H1 (cell line): ENCODE data around the gene LRCH1. TPM values are rescaled to one million over a fixed set of nuclear protein-coding genes. Genes with fewer than 3 reads are reported as not detected.

Source experiments
- CTCF ChIA-PET: fragments of 300-600 bp; sonication (Branson Sonifier 250); formaldehyde crosslinking; loops from one replicate; lab custom pipeline; 2021; ENCODE audit not compliant: partially characterized antibody; lab: Charles Lee
- POLR2A ChIA-PET: fragments of 300-600 bp; sonication (Branson Sonifier 250); formaldehyde crosslinking; loops from one replicate; lab custom pipeline; 2021; ENCODE audit warnings: inconsistent platforms; ENCODE audit not compliant: partially characterized antibody; lab: Charles Lee
- DNase-seq, 2 experiments: peaks; one replicate each; pipeline versions ENCODE4 v3.0.0 to v3.0.0-alpha.2; 2010 to 2022; ENCODE audit warnings: low spot score in 2 of 2, low read depth in 1 of 2, mixed read lengths in 1 of 2
- FAIRE-seq: peaks from 2 replicates; lab custom pipeline; 2011; peaks lifted over from hg19 to GRCh38; lab: Jason Lieb, UNC
- H2AFZ ChIP-seq: 2 replicates; pipeline ENCODE4 v1.8.1; 2012; ENCODE audit warnings: low read length, inconsistent platforms
- H2AK5ac ChIP-seq: 2 replicates; pipeline ENCODE4 v1.6.1; 2013; ENCODE audit warnings: low read depth, low read length
- H2BK120ac ChIP-seq: replicated peaks from 2 replicates; pipeline ENCODE3; 2013; ENCODE audit warnings: low read depth, low read length, inconsistent platforms
- H2BK12ac ChIP-seq: 2 replicates; pipeline ENCODE4 v1.6.1; 2013; ENCODE audit warnings: low read depth, low read length
- H2BK15ac ChIP-seq: 2 replicates; pipeline ENCODE4 v1.6.1; 2013; ENCODE audit warnings: low read length
- H2BK20ac ChIP-seq: 2 replicates; pipeline ENCODE4 v1.6.1; 2013; ENCODE audit warnings: low read length
- H2BK5ac ChIP-seq: 2 replicates; pipeline ENCODE4 v1.6.1; 2013; ENCODE audit warnings: low read depth, low read length
- H3K14ac ChIP-seq: 2 replicates; pipeline ENCODE4 v1.6.1; 2013; ENCODE audit warnings: inconsistent platforms; ENCODE audit not compliant: insufficient read length
- H3K18ac ChIP-seq: 2 replicates; pipeline ENCODE4 v1.6.1; 2013; ENCODE audit warnings: low read length; ENCODE audit errors: extremely low read depth
- H3K23ac ChIP-seq: 2 replicates; pipeline ENCODE4 v1.6.1; 2013; ENCODE audit warnings: inconsistent platforms; ENCODE audit not compliant: insufficient read length
- H3K23me2 ChIP-seq: 2 replicates; pipeline ENCODE4 v1.6.1; 2013; ENCODE audit warnings: low read depth, low read length
- H3K27ac ChIP-seq: 2 replicates; pipeline ENCODE4 v1.6.1; 2011; ENCODE audit warnings: low read depth, low read length, inconsistent platforms
- H3K27me3 ChIP-seq, 4 experiments: replicated peaks in 1 of 4; 1 replicate in 1 of 4; 2 replicates in 3 of 4; pipeline versions ENCODE4 v1.6.1 to v1.8.1; 2011 to 2013; ENCODE audit warnings: low read length in 3 of 4, mild to moderate bottlenecking in 3 of 4, inconsistent platforms in 2 of 4, mixed read lengths in 2 of 4, moderate library complexity in 1 of 4; ENCODE audit not compliant: control insufficient read depth in 3 of 4, insufficient read depth in 3 of 4; ENCODE audit errors: extremely low read depth in 1 of 4
- H3K36me3 ChIP-seq, 4 experiments: 2 replicates each; pipeline versions ENCODE4 v1.6.1 to v1.8.1; 2011 to 2013; ENCODE audit warnings: mild to moderate bottlenecking in 4 of 4, low read length in 3 of 4, moderate library complexity in 2 of 4, control low read depth in 1 of 4, inconsistent platforms in 1 of 4; ENCODE audit not compliant: insufficient read depth in 4 of 4, control insufficient read depth in 2 of 4
- H3K4ac ChIP-seq: replicated peaks from 2 replicates; pipeline ENCODE3; 2013; ENCODE audit warnings: low read length, low read depth, mixed read lengths, inconsistent platforms; ENCODE audit not compliant: insufficient read length
- H3K4me1 ChIP-seq, 4 experiments: replicated peaks in 1 of 4; 1 replicate in 1 of 4; 2 replicates in 3 of 4; pipeline versions ENCODE4 v1.6.1 to v1.8.1; 2011 to 2013; ENCODE audit warnings: low read length in 3 of 4, inconsistent platforms in 2 of 4, mixed read lengths in 1 of 4; ENCODE audit not compliant: insufficient read depth in 4 of 4, control insufficient read depth in 3 of 4
- H3K4me2 ChIP-seq, 2 experiments: 2 replicates each; pipeline versions ENCODE4 v1.6.1 to v1.8.1; 2011 to 2013; ENCODE audit warnings: low read depth in 2 of 2, low read length in 2 of 2, control low read depth in 1 of 2, inconsistent platforms in 1 of 2, mild to moderate bottlenecking in 1 of 2; ENCODE audit not compliant: insufficient read depth in 1 of 2
- H3K4me3 ChIP-seq, 4 experiments: fragments of 200-600, 300-600 bp in 1 of 4; sonication (generic), shearing (Covaris generic), sonication (Bioruptor Twin) in 1 of 4; 2 replicates each; pipeline versions ENCODE4 v1.5.1 to v1.8.1; 2011 to 2016; ENCODE audit warnings: low read length in 4 of 4, low read depth in 3 of 4, control low read depth in 2 of 4, inconsistent platforms in 2 of 4, mild to moderate bottlenecking in 2 of 4, mixed read lengths in 1 of 4, moderate library complexity in 1 of 4; ENCODE audit not compliant: insufficient read depth in 2 of 4; ENCODE audit errors: extremely low read depth in 1 of 4
- H3K56ac ChIP-seq: replicated peaks from 2 replicates; pipeline ENCODE3; 2013; ENCODE audit warnings: low read depth, mild to moderate bottlenecking, mixed read lengths, low read length, inconsistent platforms; ENCODE audit not compliant: insufficient read length
- H3K79me1 ChIP-seq: 2 replicates; pipeline ENCODE4 v1.6.1; 2013; ENCODE audit warnings: low read depth, low read length, control low read depth
- H3K79me2 ChIP-seq, 2 experiments: 2 replicates each; pipeline versions ENCODE4 v1.6.1 to v1.8.1; 2012 to 2013; ENCODE audit warnings: low read length in 2 of 2, mild to moderate bottlenecking in 2 of 2, inconsistent platforms in 1 of 2; ENCODE audit not compliant: insufficient read depth in 2 of 2, control insufficient read depth in 1 of 2
- H3K9ac ChIP-seq, 4 experiments: replicated peaks in 1 of 4; 1 replicate in 1 of 4; 2 replicates in 3 of 4; pipeline versions ENCODE4 v1.6.1 to v1.8.1; 2011 to 2013; ENCODE audit warnings: low read depth in 3 of 4, low read length in 3 of 4, control low read depth in 2 of 4, mild to moderate bottlenecking in 2 of 4, moderate library complexity in 2 of 4, inconsistent platforms in 1 of 4; ENCODE audit errors: extremely low read depth in 1 of 4
- H3K9me3 ChIP-seq, 2 experiments: 2 replicates each; pipeline versions ENCODE4 v1.6.1 to v1.8.1; 2012 to 2013; ENCODE audit warnings: mild to moderate bottlenecking in 2 of 2, moderate library complexity in 2 of 2, control low read depth in 1 of 2, inconsistent platforms in 1 of 2, low read depth in 1 of 2, low read length in 1 of 2, mixed read lengths in 1 of 2; ENCODE audit not compliant: insufficient read depth in 2 of 2
- H4K20me1 ChIP-seq, 2 experiments: replicated peaks in 1 of 2; 2 replicates each; pipeline versions ENCODE3 to v1.8.1; 2011 to 2013; ENCODE audit warnings: inconsistent platforms in 2 of 2, low read length in 2 of 2, mild to moderate bottlenecking in 1 of 2; ENCODE audit not compliant: insufficient read depth in 2 of 2, control insufficient read depth in 1 of 2
- H4K5ac ChIP-seq: 2 replicates; pipeline ENCODE4 v1.6.1; 2013; ENCODE audit warnings: low read length, low read depth, mixed read lengths, inconsistent platforms; ENCODE audit not compliant: insufficient read length
- H4K8ac ChIP-seq: 2 replicates; pipeline ENCODE4 v1.8.0; 2013; ENCODE audit warnings: mild to moderate bottlenecking, moderate library complexity, low read length, inconsistent platforms; ENCODE audit not compliant: insufficient read depth; ENCODE audit errors: extremely low read depth
- H4K91ac ChIP-seq: replicated peaks from 2 replicates; pipeline ENCODE3; 2013; ENCODE audit warnings: low read length, mixed read lengths, inconsistent platforms; ENCODE audit not compliant: insufficient read length
- ATF2 ChIP-seq: IDR thresholded peaks from 2 replicates; pipeline ENCODE4 v1.6.1; 2012; ENCODE audit warnings: low read length, inconsistent platforms
- CHD2 ChIP-seq: IDR thresholded peaks from 2 replicates; pipeline ENCODE4 v1.6.1; 2012; ENCODE audit warnings: low read length, improper control_type of control experiment
- EP300 ChIP-seq, 2 experiments: IDR thresholded peaks; 1 replicate in 1 of 2; 2 replicates in 1 of 2; pipeline ENCODE4 v1.6.1; 2011 to 2012; ENCODE audit warnings: low read depth in 2 of 2, low read length in 2 of 2, mild to moderate bottlenecking in 2 of 2, borderline replicate concordance in 1 of 2, inconsistent platforms in 1 of 2, moderate library complexity in 1 of 2
- RAD21 ChIP-seq, 2 experiments: IDR thresholded peaks in 1 of 2; conservative IDR thresholded peaks in 1 of 2; 2 replicates each; pipeline ENCODE4 v1.6.1; 2011; ENCODE audit warnings: low read depth in 2 of 2, low read length in 2 of 2, improper control_type of control experiment in 1 of 2, inconsistent platforms in 1 of 2, mild to moderate bottlenecking in 1 of 2, moderate library complexity in 1 of 2
- SAP30 ChIP-seq: fragments of 300-600 bp; sonication (generic); IDR thresholded peaks from 2 replicates; pipeline ENCODE4 v1.7.1; 2012; ENCODE audit warnings: low read length, moderate library complexity, mild to moderate bottlenecking, inconsistent platforms; ENCODE audit not compliant: insufficient read depth, insufficient replicate concordance
- SP1 ChIP-seq: IDR thresholded peaks from 2 replicates; pipeline ENCODE4 v1.6.1; 2011; ENCODE audit warnings: low read depth, low read length
- TBP ChIP-seq: IDR thresholded peaks from 2 replicates; pipeline ENCODE4 v1.6.1; 2011; ENCODE audit warnings: low read depth, low read length, improper control_type of control experiment
- WGBS, 2 experiments: shearing (Covaris generic) in 1 of 2; methylation state at CpG; one replicate each; pipeline versions ENCODE4 v1.1.6 to v1.1.7; 2013 to 2015; ENCODE audit warnings: low lambda C conversion rate in 2 of 2, mixed read lengths in 2 of 2, inconsistent platforms in 1 of 2, low coverage in 1 of 2, missing lambda C conversion rate in 1 of 2; ENCODE audit not compliant: insufficient replicate concordance in 2 of 2, insufficient coverage in 1 of 2, insufficient read length in 1 of 2; ENCODE audit errors: extremely low coverage in 1 of 2, missing lambda C conversion rate in 1 of 2; 5-methylcytosine and 5-hydroxymethylcytosine counted together
- polyA plus RNA-seq, 7 experiments: library from polyadenylated mRNA; depleted of rRNA in 3 of 7; stranded (reverse) in 5 of 7; unstranded in 2 of 7; fragments of >200 nt in 5 of 7; fragments of 200-250 nt in 2 of 7; gene quantifications; 1 replicate in 5 of 7; 2 replicates in 1 of 7; 4 replicates in 1 of 7; pipeline versions ENCODE4 v1.2.1 to v1.2.3, GENCODE V29; 2011 to 2013; ENCODE audit warnings: missing spikeins in 2 of 7, mixed read lengths in 2 of 7
- total RNA-seq: library from RNA; stranded (reverse); fragmentation: NEBNext Ultra II Directional; extraction: Animal tissue kit (Norgen Biotek cat#: 25700); gene quantifications from 2 replicates; pipeline ENCODE4 v1.2.1, GENCODE V29; 2021

The LRCH1 gene
- total and polyA plus RNA-seq, 2 of the 8 experiments (the other 6 are each of a cell fraction or from before 2014, with no cell fraction given), result 3.0 to 10.1 TPM

GRCh38 chr13:46796515-46797474 lies 243.8 kb downstream of the LRCH1 start, which contains the start of gene ESD:
ESD (minus strand) TSS chr13:46797161; CDS start chr13:46791413, 5,748 bp downstream.
- Histone ChIP-seq H3K56ac (peak within 1 kb of the TSS; percentile 91), H4K91ac (peak within 1 kb of the TSS; percentile 95), H3K27ac (peak within 1 kb of the TSS; percentile 74)
- TF ChIP-seq SP1 (0 out of 2 replicates have a peak, but pooled peaks have one; percentile 20), TBP (peak; percentile 74), EP300 (IDR thresholded peaks at IDR 0.05; ENCODE audit: borderline replicate concordance in 1 of 2, low read depth in 2 of 2, low read length in 2 of 2) (no peak), ATF2 (no peak), RAD21 (IDR thresholded peaks at IDR 0.05 in 1 of 2, conservative IDR thresholded peaks at IDR 0.05 in 1 of 2; ENCODE audit: low read depth in 2 of 2, low read length in 2 of 2) (no peak), CHD2 (peak; percentile 61), SAP30 (no peak)

More at GRCh38 chr13:46796515-46797474, 243.8 kb downstream of the LRCH1 start, which contains the start of gene ESD:
- H3K18ac ChIP-seq, result peak within 1 kb of the TSS; percentile 99
- H3K27me3 ChIP-seq, result no peaks in the 10 kb centered on the region; a peak in 1 of 7 replicates
- ChIA-PET POLR2A (interaction anchor here (0.6 to 1.1 kb wide), 2 partner anchors 19 to 1470 kb away, joined by 3 read pairs; no protein-coding TSS in a partner anchor), CTCF (interaction anchor here (1.1 to 1.2 kb wide), 3 partner anchors 11 to 32 kb away, joined by 3 read pairs; no protein-coding TSS in a partner anchor)
- peaks cover 0 to under 1% (median 0%) of the 10 kb centered on the region in 4 experiments; a peak in 1 of 8 replicates for H3K36me3 ChIP-seq
- H2AK5ac ChIP-seq, result no peak within 1 kb of the TSS; the same call in 1 of the 2 replicates
- no peak within 1 kb of the TSS for H3K14ac ChIP-seq
- DNase-seq (peak; percentile 72 to 92), FAIRE-seq (no peak)
- peak within 1 kb of the TSS; percentile 93 for H2AFZ ChIP-seq
- H3K79me2 ChIP-seq, result no peaks in the 10 kb centered on the region
- peaks cover 4% of the 10 kb centered on the region; the same call in 1 of the 2 replicates for H3K23me2 ChIP-seq
- H3K4ac ChIP-seq, result peak within 1 kb of the TSS; percentile 94
- H4K8ac ChIP-seq, result peak within 1 kb of the TSS; percentile 98
- H3K4me3 ChIP-seq, result peak within 1 kb of the TSS; percentile 63 to 90 (median 66)
- no peak within 1 kb of the TSS for H2BK15ac ChIP-seq
- H3K9ac ChIP-seq, result peak within 1 kb of the TSS; percentile 80 to 88 (median 84)
- peak within 1 kb of the TSS; percentile 93; the same call in 1 of the 2 replicates for H2BK5ac ChIP-seq
- no peaks in the 10 kb centered on the region for H4K20me1 ChIP-seq
- 4% methylated on average over 73 of the region's 77 CpGs; no CpG with 5 or more reads in 1 of the 2 experiments for whole genome bisulfite sequencing, 2 experiments
- H3K9me3 ChIP-seq, result no peaks in the 10 kb centered on the region
- peak within 1 kb of the TSS; percentile 61; the same call in 1 of the 2 replicates for H2BK12ac ChIP-seq
- no peak within 1 kb of the TSS for H2BK20ac ChIP-seq
- H2BK120ac ChIP-seq, result no peak within 1 kb of the TSS
- H3K4me1 ChIP-seq, result peaks cover 0 to 3% (median under 1%) of the 10 kb centered on the region in 4 experiments; a peak in 1 of 7 replicates
- H4K5ac ChIP-seq, result peak within 1 kb of the TSS; percentile 94
- peak within 1 kb of the TSS; percentile 63 to 86 for H3K4me2 ChIP-seq
- H3K23ac ChIP-seq, result no peak within 1 kb of the TSS
- no peaks in the 10 kb centered on the region for H3K79me1 ChIP-seq
